Measurements from ENCODE around the gene CCDC191.

Gene CCDC191

DNA sequence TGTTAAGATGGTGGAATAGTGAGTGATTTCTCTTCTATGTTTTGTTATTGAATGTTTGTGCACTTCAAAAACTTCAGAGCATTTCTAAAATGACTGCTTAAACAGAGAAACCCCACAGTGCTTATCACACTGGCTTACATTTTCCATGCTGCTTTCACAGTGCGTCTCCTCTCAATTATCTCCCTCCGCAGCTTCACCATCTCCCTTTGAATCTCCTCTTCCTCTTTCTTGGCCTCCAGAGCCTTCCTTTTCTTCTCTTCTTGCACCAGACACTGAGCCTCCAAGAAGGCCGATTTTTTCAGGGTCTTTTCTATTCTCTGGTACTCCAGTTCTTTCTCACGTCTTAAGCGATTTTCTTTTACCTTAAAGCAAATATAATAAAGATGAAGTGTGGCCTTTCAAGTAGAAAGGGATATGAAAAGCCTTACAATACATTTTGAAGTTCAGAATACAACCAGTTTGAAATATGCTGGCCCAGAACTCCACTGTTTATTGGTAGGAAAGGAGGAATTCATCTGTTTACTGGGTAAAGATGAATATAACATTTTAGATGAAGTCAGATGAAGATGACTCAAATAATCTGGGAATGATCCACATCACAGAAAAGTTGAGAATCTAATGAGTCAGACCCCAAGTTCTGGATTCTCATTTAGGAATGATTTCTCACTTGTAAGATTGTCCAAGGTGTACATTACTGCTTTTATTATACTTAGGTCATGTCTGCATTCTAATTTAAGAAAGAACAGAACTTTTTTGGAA lies 21.4 kb downstream of the CCDC191 start:
- no peak overlapping the region for H3K4me3 ChIP-seq (ENCODE audit: low read depth, low read length)
- TF ChIP-seq, protein P1, sequence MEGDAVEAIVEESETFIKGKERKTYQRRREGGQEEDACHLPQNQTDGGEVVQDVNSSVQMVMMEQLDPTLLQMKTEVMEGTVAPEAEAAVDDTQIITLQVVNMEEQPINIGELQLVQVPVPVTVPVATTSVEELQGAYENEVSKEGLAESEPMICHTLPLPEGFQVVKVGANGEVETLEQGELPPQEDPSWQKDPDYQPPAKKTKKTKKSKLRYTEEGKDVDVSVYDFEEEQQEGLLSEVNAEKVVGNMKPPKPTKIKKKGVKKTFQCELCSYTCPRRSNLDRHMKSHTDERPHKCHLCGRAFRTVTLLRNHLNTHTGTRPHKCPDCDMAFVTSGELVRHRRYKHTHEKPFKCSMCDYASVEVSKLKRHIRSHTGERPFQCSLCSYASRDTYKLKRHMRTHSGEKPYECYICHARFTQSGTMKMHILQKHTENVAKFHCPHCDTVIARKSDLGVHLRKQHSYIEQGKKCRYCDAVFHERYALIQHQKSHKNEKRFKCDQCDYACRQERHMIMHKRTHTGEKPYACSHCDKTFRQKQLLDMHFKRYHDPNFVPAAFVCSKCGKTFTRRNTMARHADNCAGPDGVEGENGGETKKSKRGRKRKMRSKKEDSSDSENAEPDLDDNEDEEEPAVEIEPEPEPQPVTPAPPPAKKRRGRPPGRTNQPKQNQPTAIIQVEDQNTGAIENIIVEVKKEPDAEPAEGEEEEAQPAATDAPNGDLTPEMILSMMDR (IDR thresholded peaks at IDR 0.05; ENCODE audit: control insufficient read depth, extremely low read depth, insufficient read depth), result no peak
- DNase-seq (ENCODE audit: low read depth), result no peak

DNA sequence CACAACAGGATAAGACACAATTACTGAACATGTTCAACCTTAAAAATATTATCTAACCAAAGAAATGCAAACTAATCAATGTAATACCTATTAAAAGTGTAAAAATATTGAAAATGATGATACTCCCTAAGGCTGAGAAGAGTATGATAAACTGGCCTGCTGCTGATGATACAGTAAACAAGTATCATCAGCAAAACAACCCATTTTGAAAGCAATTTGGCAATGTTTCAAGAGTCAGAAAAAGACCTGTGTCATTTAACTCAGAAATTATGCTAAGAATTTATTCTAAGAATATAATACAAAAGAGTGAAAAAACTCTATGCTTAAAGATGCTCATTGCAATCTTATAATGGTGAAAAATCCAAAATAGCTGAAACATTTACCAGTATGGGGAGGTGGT lies 22.1 kb downstream of the CCDC191 start:
- no peak for DNase-seq (ENCODE audit: low read depth)
- H3K4me3 ChIP-seq (ENCODE audit: low read depth, low read length), result no peak overlapping the region
- TF ChIP-seq, protein P1 (IDR thresholded peaks at IDR 0.05; ENCODE audit: control insufficient read depth, extremely low read depth, insufficient read depth), result no peak

DNA sequence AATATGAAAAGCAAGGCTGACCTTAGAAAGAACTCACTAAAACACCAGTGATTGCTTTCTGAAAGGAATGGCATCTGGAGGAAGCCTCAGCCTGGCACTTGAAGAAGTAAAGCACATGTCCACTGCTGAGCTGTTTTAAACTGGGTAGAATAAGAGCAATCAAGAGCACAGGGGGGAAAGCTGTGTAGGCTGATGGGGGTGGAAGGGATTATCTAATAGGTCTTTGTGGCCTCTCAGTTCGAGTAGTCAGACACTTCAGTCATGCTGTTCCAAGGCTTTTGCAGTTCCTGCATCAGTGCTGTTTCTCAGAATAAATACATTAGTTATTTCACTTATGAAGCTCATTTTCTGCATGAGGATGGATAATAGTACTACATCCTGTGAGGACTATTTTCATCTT lies 22.6 kb downstream of the CCDC191 start:
- H3K4me3 ChIP-seq (ENCODE audit: low read depth, low read length), result no peak overlapping the region
- no peak for DNase-seq (ENCODE audit: low read depth)
- TF ChIP-seq, protein P1 (IDR thresholded peaks at IDR 0.05; ENCODE audit: control insufficient read depth, extremely low read depth, insufficient read depth), result no peak

DNA sequence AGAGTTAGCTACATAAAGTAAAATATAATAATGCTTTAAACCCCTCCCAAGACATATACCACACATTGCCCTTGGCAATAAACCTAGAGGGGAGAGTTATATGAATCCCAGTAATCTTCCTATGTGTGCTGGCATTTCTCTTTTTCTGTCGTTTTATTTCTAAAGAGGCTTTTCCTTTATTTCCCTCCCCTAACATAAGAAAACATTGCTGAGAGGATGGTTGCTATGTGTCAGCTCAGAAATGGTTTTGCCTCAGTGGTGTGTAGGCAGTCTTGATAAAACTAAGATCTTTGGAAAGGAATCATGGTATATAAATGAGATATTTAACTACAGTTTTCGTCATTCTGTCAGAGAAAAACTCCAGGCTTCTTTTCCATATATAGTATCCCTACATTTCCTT lies 30.0 kb downstream of the CCDC191 start:
- no peak overlapping the region for H3K4me3 ChIP-seq (ENCODE audit: low read depth, low read length)
- TF ChIP-seq, protein P1 (IDR thresholded peaks at IDR 0.05; ENCODE audit: control insufficient read depth, extremely low read depth, insufficient read depth), result no peak
- DNase-seq (ENCODE audit: low read depth), result no peak

DNA sequence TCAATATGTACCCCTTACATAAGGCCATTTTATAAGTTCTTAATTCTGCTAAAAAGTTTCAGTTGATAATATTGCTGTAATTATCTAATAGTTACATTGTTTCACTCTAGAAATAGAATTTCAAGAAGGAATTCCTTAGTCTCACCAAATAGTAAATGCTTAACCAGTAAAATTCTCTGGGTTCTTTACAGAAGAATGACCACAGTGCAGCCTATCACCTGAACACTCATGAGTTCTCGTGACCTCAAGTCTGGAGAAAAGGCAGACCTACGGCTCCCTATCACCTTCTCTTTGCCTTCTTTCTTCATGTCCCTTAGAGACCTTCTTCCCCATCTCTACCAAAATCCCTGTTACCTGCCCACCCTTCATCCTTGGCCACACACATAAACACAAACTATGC lies 30.9 kb downstream of the CCDC191 start:
- no peak for DNase-seq (ENCODE audit: low read depth)
- TF ChIP-seq, protein P1 (IDR thresholded peaks at IDR 0.05; ENCODE audit: control insufficient read depth, extremely low read depth, insufficient read depth), result no peak
- H3K4me3 ChIP-seq (ENCODE audit: low read depth, low read length), result no peak overlapping the region

DNA sequence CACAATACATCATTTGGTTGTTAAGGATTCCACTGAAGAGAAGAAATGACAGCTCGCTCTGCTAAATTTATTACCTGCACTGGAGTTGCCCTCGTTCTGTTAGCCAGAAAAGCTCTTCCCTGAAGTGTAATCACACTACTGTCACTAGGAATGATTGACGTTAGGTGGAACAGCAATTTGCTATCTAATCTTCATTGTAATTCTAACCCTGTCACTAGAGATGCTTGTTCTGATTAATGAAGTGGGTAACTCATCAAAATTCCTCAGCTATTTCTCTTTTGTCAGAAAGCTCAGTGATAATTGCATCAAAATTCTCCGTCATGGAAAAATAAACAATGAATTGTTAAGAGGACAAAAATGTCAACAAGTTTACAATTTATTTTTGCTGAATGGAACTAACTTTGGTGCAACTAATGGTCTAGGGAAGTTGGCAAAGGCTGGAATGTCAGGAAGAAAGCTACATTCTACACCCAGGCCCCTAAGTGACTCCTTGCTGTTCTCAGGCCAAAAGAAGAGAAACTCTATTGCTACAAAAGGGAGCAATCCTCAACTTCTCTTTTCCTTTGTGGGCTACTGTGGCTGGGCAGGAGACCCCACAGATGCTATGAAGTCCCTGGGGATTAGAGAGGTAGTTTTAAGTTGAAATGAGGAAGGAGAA lies 34.1 kb downstream of the CCDC191 start:
- no peak for DNase-seq (ENCODE audit: low read depth)
- no peak overlapping the region for H3K4me3 ChIP-seq (ENCODE audit: low read depth, low read length)
- TF ChIP-seq, protein P1 (IDR thresholded peaks at IDR 0.05; ENCODE audit: control insufficient read depth, extremely low read depth, insufficient read depth), result no peak

Measured in LNCaP clone FGC (cell line).